ENCODE measurements around the gene ADRA1B.

ADRA1B gene

GRCh38 chr5:159936686-159937329, 20.5 kb downstream of the ADRA1B start:
- no peak for DNase-seq (ENCODE audit: low read depth)
- TF ChIP-seq CTCF (IDR thresholded peaks at IDR 0.05; ENCODE audit: insufficient read depth, low read depth, low read length, missing control alignments) = no peak
- no peak overlapping the region for H3K4me3 ChIP-seq (ENCODE audit: low read depth, low read length)

GRCh38 chr5:159937580-159937979, 21.3 kb downstream of the ADRA1B start:
- no peak overlapping the region for H3K4me3 ChIP-seq (ENCODE audit: low read depth, low read length)
- no peak for DNase-seq (ENCODE audit: low read depth)
- no peak for TF ChIP-seq CTCF (IDR thresholded peaks at IDR 0.05; ENCODE audit: insufficient read depth, low read depth, low read length, missing control alignments)

GRCh38 chr5:159943326-159943725, 27.0 kb downstream of the ADRA1B start:
- no peak for TF ChIP-seq CTCF (IDR thresholded peaks at IDR 0.05; ENCODE audit: insufficient read depth, low read depth, low read length, missing control alignments)
- no peak overlapping the region for H3K4me3 ChIP-seq (ENCODE audit: low read depth, low read length)
- no peak for DNase-seq (ENCODE audit: low read depth)

GRCh38 chr5:159944056-159944600, 27.8 kb downstream of the ADRA1B start:
- H3K4me3 ChIP-seq (ENCODE audit: low read depth, low read length) = no peak overlapping the region
- DNase-seq (ENCODE audit: low read depth) = no peak
- TF ChIP-seq CTCF (IDR thresholded peaks at IDR 0.05; ENCODE audit: insufficient read depth, low read depth, low read length, missing control alignments) = no peak

GRCh38 chr5:159945359-159945758, 29.1 kb downstream of the ADRA1B start:
- no peak for TF ChIP-seq CTCF (IDR thresholded peaks at IDR 0.05; ENCODE audit: insufficient read depth, low read depth, low read length, missing control alignments)
- H3K4me3 ChIP-seq (ENCODE audit: low read depth, low read length) = no peak overlapping the region
- no peak for DNase-seq (ENCODE audit: low read depth)

- H3K4me3 ChIP-seq (ENCODE audit: low read depth, low read length) = no peak overlapping the region
- DNase-seq (ENCODE audit: low read depth) = no peak
- TF ChIP-seq CTCF (IDR thresholded peaks at IDR 0.05; ENCODE audit: insufficient read depth, low read depth, low read length, missing control alignments) = no peak
Observed at GRCh38 chr5:159947708-159948358, 31.6 kb downstream of the ADRA1B start.

All from GM12865 (cell line).